ENCODE measurements around the gene PPP1R12A. TPM values are rescaled to one million over a fixed set of nuclear protein-coding genes. Genes with fewer than 3 reads are reported as not detected.

Gene PPP1R12A
- total and polyA plus RNA-seq, 9 of the 15 experiments (the other 6 are each of a cell fraction or from before 2014, with no cell fraction given), result 26.4 to 119 (median 53.3) TPM

- Histone ChIP-seq H3K4me2 (ENCODE audit: insufficient read depth, low read length) (no peak overlapping the region), H3K27ac (ENCODE audit: extremely low read depth, low read depth, low read length) (no peak overlapping the region), H3K4me3 (no peak overlapping the region), H2AFZ (ENCODE audit: low read depth, low read length) (no peak overlapping the region), H4K20me1 (replicated peaks; ENCODE audit: control insufficient read depth, insufficient read depth, low read length) (peaks cover 26% of the 10 kb centered on the region), H3K4me1 (replicated peaks in 1 of 2; ENCODE audit: control insufficient read depth in 2 of 2, insufficient read depth in 2 of 2, low read length in 2 of 2) (peaks cover 0 to 5% of the 10 kb centered on the region in 2 experiments; a peak in 3 of 5 replicates), H3K9me1 (ENCODE audit: control insufficient read depth, insufficient read depth, low read length) (peaks cover 4% of the 10 kb centered on the region), H3K27me3 (ENCODE audit: control insufficient read depth in 2 of 2, insufficient read depth in 2 of 2, low read length in 2 of 2) (no peaks in the 10 kb centered on the region), H3K9me3 (replicated peaks; ENCODE audit: control insufficient read depth, insufficient read depth, low read depth, low read length) (no peaks in the 10 kb centered on the region), H3K36me3 (ENCODE audit: control insufficient read depth, insufficient read depth, low read length) (0 out of 3 replicates have a peak, but pooled peaks cover 7% of the 10 kb centered on the region), H3K79me2 (ENCODE audit: control insufficient read depth, insufficient read depth, low read length) (peaks cover 99% of the 10 kb centered on the region), H3K9ac (ENCODE audit: insufficient read depth in 1 of 2, low read depth in 2 of 2, low read length in 2 of 2) (no peak overlapping the region)
- ChIA-PET POLR2A (interaction anchor here (0.6 to 1.3 kb wide), 3 partner anchors 12 to 30 kb away, joined by 3 to 4 read pairs (median 4); no protein-coding TSS in a partner anchor), CTCF (ENCODE audit: low intra/inter-chr PET ratio) (no interaction called here)
- no peak for ATAC-seq
- intact Hi-C loops (cut with micrococcal nuclease), result loop anchor here (2.0 kb wide), 1 partner anchor 40 kb away; the partner anchor contains the start of gene PPP1R12A
- no peak for FAIRE-seq
- no peak for DNase-seq (ENCODE audit: extremely low read depth in 1 of 4, low spot score in 3 of 4)
- in situ Hi-C loops (cut with MboI), result no loop called here
- BruUV-seq (replicated peaks), result no TSS peak
- TF ChIP-seq ZKSCAN1 (IDR thresholded peaks at IDR 0.05; ENCODE audit: low read depth, low read length), result no peak
- no peak for TF ChIP-seq NR4A1 (CRISPR knock-in tag; IDR thresholded peaks at IDR 0.05)
- TF ChIP-seq NR4A1 (tag; IDR thresholded peaks at IDR 0.05), result no peak
- no peak for TF ChIP-seq C11orf30 (IDR thresholded peaks at IDR 0.05; ENCODE audit: low read depth)
- no peak for TF ChIP-seq IFI16 (CRISPR knock-in tag; IDR thresholded peaks at IDR 0.05)
- TF ChIP-seq MEF2D (tag; conservative IDR thresholded peaks at IDR 0.05; ENCODE audit: low read depth), result no peak
- TF ChIP-seq, protein P1, sequence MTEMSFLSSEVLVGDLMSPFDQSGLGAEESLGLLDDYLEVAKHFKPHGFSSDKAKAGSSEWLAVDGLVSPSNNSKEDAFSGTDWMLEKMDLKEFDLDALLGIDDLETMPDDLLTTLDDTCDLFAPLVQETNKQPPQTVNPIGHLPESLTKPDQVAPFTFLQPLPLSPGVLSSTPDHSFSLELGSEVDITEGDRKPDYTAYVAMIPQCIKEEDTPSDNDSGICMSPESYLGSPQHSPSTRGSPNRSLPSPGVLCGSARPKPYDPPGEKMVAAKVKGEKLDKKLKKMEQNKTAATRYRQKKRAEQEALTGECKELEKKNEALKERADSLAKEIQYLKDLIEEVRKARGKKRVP (CRISPR knock-in tag; IDR thresholded peaks at IDR 0.05), result no peak
- TF ChIP-seq, protein P2, sequence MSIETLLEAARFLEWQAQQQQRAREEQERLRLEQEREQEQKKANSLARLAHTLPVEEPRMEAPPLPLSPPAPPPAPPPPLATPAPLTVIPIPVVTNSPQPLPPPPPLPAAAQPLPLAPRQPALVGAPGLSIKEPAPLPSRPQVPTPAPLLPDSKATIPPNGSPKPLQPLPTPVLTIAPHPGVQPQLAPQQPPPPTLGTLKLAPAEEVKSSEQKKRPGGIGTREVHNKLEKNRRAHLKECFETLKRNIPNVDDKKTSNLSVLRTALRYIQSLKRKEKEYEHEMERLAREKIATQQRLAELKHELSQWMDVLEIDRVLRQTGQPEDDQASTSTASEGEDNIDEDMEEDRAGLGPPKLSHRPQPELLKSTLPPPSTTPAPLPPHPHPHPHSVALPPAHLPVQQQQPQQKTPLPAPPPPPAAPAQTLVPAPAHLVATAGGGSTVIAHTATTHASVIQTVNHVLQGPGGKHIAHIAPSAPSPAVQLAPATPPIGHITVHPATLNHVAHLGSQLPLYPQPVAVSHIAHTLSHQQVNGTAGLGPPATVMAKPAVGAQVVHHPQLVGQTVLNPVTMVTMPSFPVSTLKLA (conservative IDR thresholded peaks at IDR 0.05), result no peak
- TF ChIP-seq, protein P3, sequence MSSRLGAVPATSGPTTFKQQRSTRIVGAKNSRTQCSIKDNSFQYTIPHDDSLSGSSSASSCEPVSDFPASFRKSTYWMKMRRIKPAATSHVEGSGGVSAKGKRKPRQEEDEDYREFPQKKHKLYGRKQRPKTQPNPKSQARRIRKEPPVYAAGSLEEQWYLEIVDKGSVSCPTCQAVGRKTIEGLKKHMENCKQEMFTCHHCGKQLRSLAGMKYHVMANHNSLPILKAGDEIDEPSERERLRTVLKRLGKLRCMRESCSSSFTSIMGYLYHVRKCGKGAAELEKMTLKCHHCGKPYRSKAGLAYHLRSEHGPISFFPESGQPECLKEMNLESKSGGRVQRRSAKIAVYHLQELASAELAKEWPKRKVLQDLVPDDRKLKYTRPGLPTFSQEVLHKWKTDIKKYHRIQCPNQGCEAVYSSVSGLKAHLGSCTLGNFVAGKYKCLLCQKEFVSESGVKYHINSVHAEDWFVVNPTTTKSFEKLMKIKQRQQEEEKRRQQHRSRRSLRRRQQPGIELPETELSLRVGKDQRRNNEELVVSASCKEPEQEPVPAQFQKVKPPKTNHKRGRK (tag; IDR thresholded peaks at IDR 0.05), result no peak
- no peak for TF ChIP-seq SIN3A (IDR thresholded peaks at IDR 0.05; ENCODE audit: borderline replicate concordance in 2 of 2, control insufficient read depth in 1 of 2, low read depth in 2 of 2, low read length in 2 of 2)
- TF ChIP-seq CEBPG (CRISPR knock-in tag; IDR thresholded peaks at IDR 0.05), result no peak
- TF ChIP-seq CEBPG (tag; conservative IDR thresholded peaks at IDR 0.05 in 1 of 2, IDR thresholded peaks at IDR 0.05 in 1 of 2), result no peak
- no peak for TF ChIP-seq ATF7 (IDR thresholded peaks at IDR 0.05)
- no peak for TF ChIP-seq ZNF780A (CRISPR knock-in tag; IDR thresholded peaks at IDR 0.05)
- TF ChIP-seq SLC30A9 (CRISPR knock-in tag; IDR thresholded peaks at IDR 0.05), result no peak
- TF ChIP-seq RBM22 (IDR thresholded peaks at IDR 0.05; ENCODE audit: low read depth, low read length, poor library complexity, severe bottlenecking), result no peak
- no peak for TF ChIP-seq TEAD1 (CRISPR knock-in tag; IDR thresholded peaks at IDR 0.05)
- TF ChIP-seq TRIM28 (IDR thresholded peaks at IDR 0.05), result no peak
- TF ChIP-seq TFAM (CRISPR knock-in tag; conservative IDR thresholded peaks at IDR 0.05), result no peak
These were observed 39.8 kb downstream of the PPP1R12A start for GRCh38 chr12:79895071-79895470.

Data from K562 (cell line).